Thyroid gland (tissue), 4 donors: ENCODE measurements around the gene CNTNAP5. TPM values are rescaled to one million over a fixed set of nuclear protein-coding genes. Genes with fewer than 3 reads are reported as not detected.

ENCODE experiments used
- DNase-seq, 2 donors: peaks; one replicate each; pipeline ENCODE4 v3.0.0-alpha.2; 2019
- H3K27ac ChIP-seq, 3 donors: fragments of 200-600 bp; sonication (generic); 1 replicate in 2 of 3; 2 replicates in 1 of 3; pipeline ENCODE4 v1.5.1; 2016 to 2019; ENCODE audit warnings: mild to moderate bottlenecking in 1 of 3, moderate library complexity in 1 of 3
- H3K27me3 ChIP-seq: fragments of 200-600 bp; sonication (generic); one replicate; pipeline ENCODE4 v1.5.1; 2019
- H3K36me3 ChIP-seq, 2 donors: fragments of 200-600 bp; sonication (generic); one replicate each; pipeline ENCODE4 v1.5.1; 2016 to 2019
- H3K4me1 ChIP-seq, 2 donors: fragments of 200-600 bp; sonication (generic); one replicate each; pipeline ENCODE4 v1.5.1; 2017 to 2019
- H3K4me3 ChIP-seq, 3 donors: fragments of 200-600 bp; sonication (generic); replicated peaks in 1 of 3; 1 replicate in 2 of 3; 2 replicates in 1 of 3; pipeline ENCODE4 v1.5.1; 2016; ENCODE audit warnings: mild to moderate bottlenecking in 1 of 3
- H3K9me3 ChIP-seq: fragments of 200-600 bp; sonication (generic); one replicate; pipeline ENCODE4 v1.5.1; 2017
- CTCF ChIP-seq, 6 experiments: fragments of 200-600 bp in 3 of 6; fragments of 450-650 bp in 3 of 6; sonication (generic) in 3 of 6; IDR thresholded peaks; one replicate each; pipeline ENCODE4 v1.5.1; 2016 to 2019; ENCODE audit warnings: antibody characterized with exemption in 6 of 6, mild to moderate bottlenecking in 2 of 6, inconsistent platforms in 1 of 6, moderate library complexity in 1 of 6
- POLR2A ChIP-seq, 2 donors: fragments of 450-650 bp; IDR thresholded peaks; one replicate each; pipeline ENCODE4 v1.6.1; 2017; ENCODE audit warnings: antibody characterized with exemption in 2 of 2, mild to moderate bottlenecking in 2 of 2, moderate library complexity in 1 of 2
- WGBS, 2 donors: methylation state at CpG; one replicate each; pipeline ENCODE4 v1.1.5; 2017; 5-methylcytosine and 5-hydroxymethylcytosine counted together
- intact Hi-C: fragments of 100-400 bp; cut with DNase I; formaldehyde crosslinking; loops from one replicate; pipeline ENCODE4 v1.15.1; 2023
- total RNA-seq, 4 donors: library from RNA; depleted of rRNA; stranded (reverse); fragments of >200 nt; gene quantifications; one replicate each; pipeline ENCODE4 v1.2.3, GENCODE V29; 2016

The CNTNAP5 gene
- total RNA-seq, 4 donors from 2014 or later, result not detected

- DNase-seq, result no peak
- TF ChIP-seq CTCF (IDR thresholded peaks at IDR 0.05), result no peak
- no peak for TF ChIP-seq POLR2A (IDR thresholded peaks at IDR 0.05)
- H3K4me1 ChIP-seq, result no peaks in the 10 kb centered on the region
- no peaks in the 10 kb centered on the region for H3K27me3 ChIP-seq
- no peak overlapping the region for H3K4me3 ChIP-seq
- WGBS, 2 donors, result 86 to 87% methylated on average over 4 of the region's 4 CpGs
- H3K9me3 ChIP-seq, result no peaks in the 10 kb centered on the region
- no peaks in the 10 kb centered on the region for H3K36me3 ChIP-seq
- no peak overlapping the region for H3K27ac ChIP-seq
- intact Hi-C loops, result no loop called here
These were observed 285.6 kb downstream of the CNTNAP5 start for GRCh38 chr2:124310671-124311070.

- H3K36me3 ChIP-seq, result no peaks in the 10 kb centered on the region
- H3K27me3 ChIP-seq, result no peaks in the 10 kb centered on the region
- no peaks in the 10 kb centered on the region for H3K9me3 ChIP-seq
- intact Hi-C loops, result no loop called here
- WGBS, 2 donors, result 89 to 90% methylated on average over 8 of the region's 8 CpGs
- DNase-seq, result no peak
- TF ChIP-seq CTCF (IDR thresholded peaks at IDR 0.05) (no peak), POLR2A (IDR thresholded peaks at IDR 0.05) (no peak)
- no peak overlapping the region for H3K27ac ChIP-seq
- no peak overlapping the region for H3K4me3 ChIP-seq
- no peaks in the 10 kb centered on the region for H3K4me1 ChIP-seq
These were observed 289.0 kb downstream of the CNTNAP5 start for GRCh38 chr2:124314084-124314483.

GRCh38 chr2:124315221-124315880 is 290.3 kb downstream of the CNTNAP5 start:
- no peaks in the 10 kb centered on the region for H3K4me1 ChIP-seq
- no peaks in the 10 kb centered on the region for H3K27me3 ChIP-seq
- H3K27ac ChIP-seq, result no peak overlapping the region
- no peak for TF ChIP-seq POLR2A (IDR thresholded peaks at IDR 0.05)
- no peak overlapping the region for H3K4me3 ChIP-seq
- no peaks in the 10 kb centered on the region for H3K36me3 ChIP-seq
- WGBS, 2 donors, result 59% methylated on average over 6 of the region's 6 CpGs
- DNase-seq, result no peak
- intact Hi-C loops, result no loop called here
- no peaks in the 10 kb centered on the region for H3K9me3 ChIP-seq

- no peaks in the 10 kb centered on the region for H3K27me3 ChIP-seq
- DNase-seq, result no peak
- no peaks in the 10 kb centered on the region for H3K4me1 ChIP-seq
- H3K36me3 ChIP-seq, result no peaks in the 10 kb centered on the region
- H3K27ac ChIP-seq, result no peak overlapping the region
- intact Hi-C loops, result no loop called here
- WGBS, 2 donors, result 82 to 87% methylated on average over 3 of the region's 3 CpGs
- no peaks in the 10 kb centered on the region for H3K9me3 ChIP-seq
- no peak overlapping the region for H3K4me3 ChIP-seq
- no peak for TF ChIP-seq CTCF (IDR thresholded peaks at IDR 0.05)
- no peak for TF ChIP-seq POLR2A (IDR thresholded peaks at IDR 0.05)
These were observed 291.0 kb downstream of the CNTNAP5 start for GRCh38 chr2:124316133-124316532.

- H3K4me1 ChIP-seq, result no peaks in the 10 kb centered on the region
- intact Hi-C loops, result no loop called here
- TF ChIP-seq POLR2A (IDR thresholded peaks at IDR 0.05) (no peak), CTCF (IDR thresholded peaks at IDR 0.05) (no peak)
- H3K27me3 ChIP-seq, result no peaks in the 10 kb centered on the region
- no peak overlapping the region for H3K4me3 ChIP-seq
- no peaks in the 10 kb centered on the region for H3K36me3 ChIP-seq
- H3K27ac ChIP-seq, result no peak overlapping the region
- DNase-seq, result no peak
- WGBS, 2 donors, result 70 to 84% methylated on average over 5 of the region's 5 CpGs
- H3K9me3 ChIP-seq, result no peaks in the 10 kb centered on the region
These were observed 292.0 kb downstream of the CNTNAP5 start for GRCh38 chr2:124316881-124317605.
